ENCODE data around the gene ZNF579. TPM values are rescaled to one million over a fixed set of nuclear protein-coding genes. Genes with fewer than 3 reads are reported as not detected.

ZNF579 gene
- total and polyA plus RNA-seq, 9 of the 15 experiments (the other 6 are each of a cell fraction or from before 2014, with no cell fraction given): 0.06 to 15.9 (median 1.6) TPM

DNA sequence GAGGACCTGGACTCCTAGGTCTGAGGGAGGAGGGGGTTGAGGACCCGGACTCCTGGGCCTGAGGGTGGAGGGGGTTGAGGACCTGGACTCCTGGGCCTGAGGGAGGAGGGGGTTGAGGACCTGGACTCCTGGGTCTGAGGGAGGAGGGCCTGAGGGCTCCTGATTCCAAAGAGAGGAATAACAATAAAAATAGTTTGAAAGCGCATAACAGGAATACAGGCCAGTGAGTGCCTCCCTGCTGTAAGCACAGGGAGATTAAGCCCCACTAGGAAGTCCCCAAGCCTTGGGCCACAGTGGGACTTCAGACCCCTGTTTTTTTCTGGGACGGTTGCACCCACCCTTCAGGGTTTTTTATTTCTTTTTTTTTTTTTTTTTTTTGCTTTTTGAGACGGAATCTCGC, 42.5 kb downstream of the ZNF579 start:
- H3K79me2 ChIP-seq (ENCODE audit: control insufficient read depth, insufficient read depth, low read length): no peaks in the 10 kb centered on the region
- intact Hi-C loops (cut with micrococcal nuclease): no loop called here
- H3K9me3 ChIP-seq (replicated peaks; ENCODE audit: control insufficient read depth, insufficient read depth, low read depth, low read length): no peaks in the 10 kb centered on the region
- BruUV-seq (replicated peaks): no TSS peak
- ChIA-PET CTCF (ENCODE audit: low intra/inter-chr PET ratio) (no interaction called here), POLR2A (no interaction called here)
- H3K36me3 ChIP-seq (ENCODE audit: control insufficient read depth, insufficient read depth, low read length): no peaks in the 10 kb centered on the region
- 29% methylated on average over 3 of the region's 5 CpGs for WGBS (ENCODE audit: insufficient coverage, low coverage, missing lambda C conversion rate)
- ATAC-seq (no peak), DNase-seq (ENCODE audit: extremely low read depth in 1 of 4, low spot score in 3 of 4) (no peak), FAIRE-seq (no peak)
- no peak overlapping the region for H3K9ac ChIP-seq (ENCODE audit: insufficient read depth in 1 of 2, low read depth in 2 of 2, low read length in 2 of 2)
- no peak for TF ChIP-seq ZNF696 (CRISPR knock-in tag; conservative IDR thresholded peaks at IDR 0.05)
- no peak for TF ChIP-seq BHLHE40 (IDR thresholded peaks at IDR 0.05; ENCODE audit: low read length)
- no peak for TF ChIP-seq CBFB (CRISPR knock-in tag; IDR thresholded peaks at IDR 0.05)
- TF ChIP-seq, protein P1, sequence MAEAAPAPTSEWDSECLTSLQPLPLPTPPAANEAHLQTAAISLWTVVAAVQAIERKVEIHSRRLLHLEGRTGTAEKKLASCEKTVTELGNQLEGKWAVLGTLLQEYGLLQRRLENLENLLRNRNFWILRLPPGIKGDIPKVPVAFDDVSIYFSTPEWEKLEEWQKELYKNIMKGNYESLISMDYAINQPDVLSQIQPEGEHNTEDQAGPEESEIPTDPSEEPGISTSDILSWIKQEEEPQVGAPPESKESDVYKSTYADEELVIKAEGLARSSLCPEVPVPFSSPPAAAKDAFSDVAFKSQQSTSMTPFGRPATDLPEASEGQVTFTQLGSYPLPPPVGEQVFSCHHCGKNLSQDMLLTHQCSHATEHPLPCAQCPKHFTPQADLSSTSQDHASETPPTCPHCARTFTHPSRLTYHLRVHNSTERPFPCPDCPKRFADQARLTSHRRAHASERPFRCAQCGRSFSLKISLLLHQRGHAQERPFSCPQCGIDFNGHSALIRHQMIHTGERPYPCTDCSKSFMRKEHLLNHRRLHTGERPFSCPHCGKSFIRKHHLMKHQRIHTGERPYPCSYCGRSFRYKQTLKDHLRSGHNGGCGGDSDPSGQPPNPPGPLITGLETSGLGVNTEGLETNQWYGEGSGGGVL (CRISPR knock-in tag; IDR thresholded peaks at IDR 0.05): no peak
- TF ChIP-seq HLTF (IDR thresholded peaks at IDR 0.05): no peak
- no peak for TF ChIP-seq PCBP1 (IDR thresholded peaks at IDR 0.05; ENCODE audit: low read depth, low read length, poor library complexity, severe bottlenecking)
- TF ChIP-seq BDP1 (IDR thresholded peaks at IDR 0.05; ENCODE audit: insufficient read depth, insufficient read length): no peak
- TF ChIP-seq ZFP36 (IDR thresholded peaks at IDR 0.05; ENCODE audit: low read depth, low read length, partially characterized antibody): no peak
- TF ChIP-seq, protein P2, sequence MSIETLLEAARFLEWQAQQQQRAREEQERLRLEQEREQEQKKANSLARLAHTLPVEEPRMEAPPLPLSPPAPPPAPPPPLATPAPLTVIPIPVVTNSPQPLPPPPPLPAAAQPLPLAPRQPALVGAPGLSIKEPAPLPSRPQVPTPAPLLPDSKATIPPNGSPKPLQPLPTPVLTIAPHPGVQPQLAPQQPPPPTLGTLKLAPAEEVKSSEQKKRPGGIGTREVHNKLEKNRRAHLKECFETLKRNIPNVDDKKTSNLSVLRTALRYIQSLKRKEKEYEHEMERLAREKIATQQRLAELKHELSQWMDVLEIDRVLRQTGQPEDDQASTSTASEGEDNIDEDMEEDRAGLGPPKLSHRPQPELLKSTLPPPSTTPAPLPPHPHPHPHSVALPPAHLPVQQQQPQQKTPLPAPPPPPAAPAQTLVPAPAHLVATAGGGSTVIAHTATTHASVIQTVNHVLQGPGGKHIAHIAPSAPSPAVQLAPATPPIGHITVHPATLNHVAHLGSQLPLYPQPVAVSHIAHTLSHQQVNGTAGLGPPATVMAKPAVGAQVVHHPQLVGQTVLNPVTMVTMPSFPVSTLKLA (conservative IDR thresholded peaks at IDR 0.05): no peak
- no peak for TF ChIP-seq HMG20B (CRISPR knock-in tag; IDR thresholded peaks at IDR 0.05)
- TF ChIP-seq, protein P3, sequence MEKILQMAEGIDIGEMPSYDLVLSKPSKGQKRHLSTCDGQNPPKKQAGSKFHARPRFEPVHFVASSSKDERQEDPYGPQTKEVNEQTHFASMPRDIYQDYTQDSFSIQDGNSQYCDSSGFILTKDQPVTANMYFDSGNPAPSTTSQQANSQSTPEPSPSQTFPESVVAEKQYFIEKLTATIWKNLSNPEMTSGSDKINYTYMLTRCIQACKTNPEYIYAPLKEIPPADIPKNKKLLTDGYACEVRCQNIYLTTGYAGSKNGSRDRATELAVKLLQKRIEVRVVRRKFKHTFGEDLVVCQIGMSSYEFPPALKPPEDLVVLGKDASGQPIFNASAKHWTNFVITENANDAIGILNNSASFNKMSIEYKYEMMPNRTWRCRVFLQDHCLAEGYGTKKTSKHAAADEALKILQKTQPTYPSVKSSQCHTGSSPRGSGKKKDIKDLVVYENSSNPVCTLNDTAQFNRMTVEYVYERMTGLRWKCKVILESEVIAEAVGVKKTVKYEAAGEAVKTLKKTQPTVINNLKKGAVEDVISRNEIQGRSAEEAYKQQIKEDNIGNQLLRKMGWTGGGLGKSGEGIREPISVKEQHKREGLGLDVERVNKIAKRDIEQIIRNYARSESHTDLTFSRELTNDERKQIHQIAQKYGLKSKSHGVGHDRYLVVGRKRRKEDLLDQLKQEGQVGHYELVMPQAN (IDR thresholded peaks at IDR 0.05; ENCODE audit: borderline replicate concordance): no peak
- TF ChIP-seq ZFX (CRISPR knock-in tag; IDR thresholded peaks at IDR 0.05): no peak
- H3K4me1 ChIP-seq (replicated peaks in 1 of 2; ENCODE audit: control insufficient read depth in 2 of 2, insufficient read depth in 2 of 2, low read length in 2 of 2): peaks cover 0 to 40% of the 10 kb centered on the region in 2 experiments; a peak in 2 of 5 replicates
- H3K27me3 ChIP-seq (ENCODE audit: control insufficient read depth in 2 of 2, insufficient read depth in 2 of 2, low read length in 2 of 2): no peaks in the 10 kb centered on the region
- H3K4me3 ChIP-seq: no peak overlapping the region
- in situ Hi-C loops (cut with MboI): no loop called here
- no peak overlapping the region for H3K4me2 ChIP-seq (ENCODE audit: insufficient read depth, low read length)
- peaks cover 4% of the 10 kb centered on the region for H3K9me1 ChIP-seq (ENCODE audit: control insufficient read depth, insufficient read depth, low read length)
- no peaks in the 10 kb centered on the region for H4K20me1 ChIP-seq (replicated peaks; ENCODE audit: control insufficient read depth, insufficient read depth, low read length)
- no peak overlapping the region for H3K27ac ChIP-seq (ENCODE audit: extremely low read depth, low read depth, low read length)
- H2AFZ ChIP-seq (ENCODE audit: low read depth, low read length): no peak overlapping the region

All from K562 (cell line).